Fibroblast of lung (primary cell): ENCODE measurements around the gene PROM2. TPM values are rescaled to one million over a fixed set of nuclear protein-coding genes. Genes with fewer than 3 reads are reported as not detected.

Experiments
- DNase-seq, 2 donors: peaks; one replicate each; pipeline versions ENCODE4 v3.0.0 to v3.0.0-alpha.2; 2010; ENCODE audit warnings: low read depth in 2 of 2
- H2AFZ ChIP-seq: 2 replicates; pipeline ENCODE4 v1.5.1; 2012; ENCODE audit warnings: low read length, control low read depth, inconsistent platforms
- H3K27ac ChIP-seq: 2 replicates; pipeline ENCODE4 v1.5.1; 2011; ENCODE audit warnings: low read length, control low read depth; ENCODE audit not compliant: insufficient read depth
- H3K27me3 ChIP-seq: 2 replicates; pipeline ENCODE4 v1.5.1; 2011; ENCODE audit warnings: mild to moderate bottlenecking, low read length; ENCODE audit not compliant: control insufficient read depth, insufficient read depth
- H3K36me3 ChIP-seq: 2 replicates; pipeline ENCODE4 v1.5.1; 2011; ENCODE audit warnings: low read length; ENCODE audit not compliant: control insufficient read depth, insufficient read depth
- H3K4me1 ChIP-seq: 2 replicates; pipeline ENCODE4 v1.5.1; 2011; ENCODE audit warnings: low read length; ENCODE audit not compliant: control insufficient read depth, insufficient read depth; ENCODE audit errors: extremely low read depth
- H3K4me2 ChIP-seq: 2 replicates; pipeline ENCODE4 v1.5.1; 2011; ENCODE audit warnings: low read length, control low read depth; ENCODE audit not compliant: insufficient read depth; ENCODE audit errors: extremely low read depth
- H3K4me3 ChIP-seq, 4 experiments: fragments of 200-600 bp in 1 of 4; sonication (generic) in 1 of 4; replicated peaks in 1 of 4; 2 replicates each; pipeline ENCODE4 v1.5.1; 2011 to 2016; ENCODE audit warnings: low read length in 4 of 4, low read depth in 3 of 4, mild to moderate bottlenecking in 3 of 4, control low read depth in 2 of 4, inconsistent platforms in 1 of 4, mixed read lengths in 1 of 4; ENCODE audit not compliant: insufficient read depth in 1 of 4; ENCODE audit errors: control extremely low read depth in 1 of 4
- H3K79me2 ChIP-seq: 2 replicates; pipeline ENCODE4 v1.5.1; 2012; ENCODE audit warnings: mild to moderate bottlenecking, low read length, inconsistent platforms; ENCODE audit not compliant: control insufficient read depth, insufficient read depth
- H3K9ac ChIP-seq: 2 replicates; pipeline ENCODE4 v1.5.1; 2011; ENCODE audit warnings: mild to moderate bottlenecking, low read length, control low read depth; ENCODE audit not compliant: insufficient read depth
- H3K9me3 ChIP-seq: 2 replicates; pipeline ENCODE4 v1.5.1; 2012; ENCODE audit warnings: low read depth, low read length; ENCODE audit not compliant: control insufficient read depth, insufficient read depth
- H4K20me1 ChIP-seq: 2 replicates; pipeline ENCODE4 v1.5.1; 2011; ENCODE audit warnings: low read length; ENCODE audit not compliant: control insufficient read depth, insufficient read depth; ENCODE audit errors: extremely low read depth
- EZH2 ChIP-seq: IDR thresholded peaks from 2 replicates; pipeline ENCODE4 v1.5.1; 2012; ENCODE audit warnings: low read length, control low read depth, mild to moderate bottlenecking; ENCODE audit errors: missing control alignments
- polyA plus RNA-seq, 2 donors: library from polyadenylated mRNA; depleted of rRNA in 1 of 2; stranded (reverse) in 1 of 2; unstranded in 1 of 2; fragments of >200 nt; gene quantifications; 2 replicates each; pipeline ENCODE4 v1.2.1, GENCODE V29; 2011 to 2012; ENCODE audit warnings: missing spikeins in 1 of 2
- total RNA-seq: library from RNA; depleted of rRNA; stranded (reverse); fragments of >200 nt; gene quantifications from 2 replicates; pipeline ENCODE4 v1.2.1, GENCODE V29; 2014
- TF ChIP-seq, protein P1 (sequence below), 2 donors: IDR thresholded peaks in 1 of 2; conservative IDR thresholded peaks in 1 of 2; 1 replicate in 1 of 2; 2 replicates in 1 of 2; pipeline ENCODE4 v1.5.1; 2011 to 2012; ENCODE audit warnings: low read length in 2 of 2, control low read depth in 1 of 2, inconsistent platforms in 1 of 2, low read depth in 1 of 2, mild to moderate bottlenecking in 1 of 2

PROM2 gene
- total and polyA plus RNA-seq, 2 donors (not counting 1 experiment from before 2014, with no cell fraction given): 0.05 to 0.33 TPM

DNA sequence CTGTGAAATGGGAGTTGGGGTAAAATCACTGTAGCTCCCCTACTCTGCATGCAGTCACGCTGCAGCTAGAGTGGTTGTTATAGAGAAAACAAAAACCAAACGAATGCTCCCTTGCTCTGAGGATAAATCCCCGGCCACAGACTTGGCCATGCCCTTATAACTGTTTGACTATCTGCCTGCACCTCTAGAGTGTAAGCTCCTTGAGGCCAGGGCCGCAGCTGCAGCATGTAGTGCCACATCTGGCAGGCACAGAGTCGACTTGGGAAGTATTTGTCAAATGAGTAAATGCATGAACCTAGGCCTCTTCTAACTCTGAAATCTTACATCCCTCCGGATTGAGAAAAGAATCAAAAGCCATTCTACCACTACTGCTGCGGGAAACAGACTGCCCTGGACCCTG lies 58.8 kb downstream of the PROM2 start:
- Histone ChIP-seq H3K36me3 (no peaks in the 10 kb centered on the region), H3K9ac (no peak overlapping the region), H3K4me3 (no peak overlapping the region), H3K27ac (no peak overlapping the region), H3K79me2 (no peaks in the 10 kb centered on the region), H3K9me3 (no peaks in the 10 kb centered on the region), H3K27me3 (peaks cover 7% of the 10 kb centered on the region), H3K4me2 (no peak overlapping the region), H3K4me1 (no peaks in the 10 kb centered on the region), H2AFZ (no peak overlapping the region), H4K20me1 (no peaks in the 10 kb centered on the region)
- DNase-seq: no peak
- TF ChIP-seq, protein P1, sequence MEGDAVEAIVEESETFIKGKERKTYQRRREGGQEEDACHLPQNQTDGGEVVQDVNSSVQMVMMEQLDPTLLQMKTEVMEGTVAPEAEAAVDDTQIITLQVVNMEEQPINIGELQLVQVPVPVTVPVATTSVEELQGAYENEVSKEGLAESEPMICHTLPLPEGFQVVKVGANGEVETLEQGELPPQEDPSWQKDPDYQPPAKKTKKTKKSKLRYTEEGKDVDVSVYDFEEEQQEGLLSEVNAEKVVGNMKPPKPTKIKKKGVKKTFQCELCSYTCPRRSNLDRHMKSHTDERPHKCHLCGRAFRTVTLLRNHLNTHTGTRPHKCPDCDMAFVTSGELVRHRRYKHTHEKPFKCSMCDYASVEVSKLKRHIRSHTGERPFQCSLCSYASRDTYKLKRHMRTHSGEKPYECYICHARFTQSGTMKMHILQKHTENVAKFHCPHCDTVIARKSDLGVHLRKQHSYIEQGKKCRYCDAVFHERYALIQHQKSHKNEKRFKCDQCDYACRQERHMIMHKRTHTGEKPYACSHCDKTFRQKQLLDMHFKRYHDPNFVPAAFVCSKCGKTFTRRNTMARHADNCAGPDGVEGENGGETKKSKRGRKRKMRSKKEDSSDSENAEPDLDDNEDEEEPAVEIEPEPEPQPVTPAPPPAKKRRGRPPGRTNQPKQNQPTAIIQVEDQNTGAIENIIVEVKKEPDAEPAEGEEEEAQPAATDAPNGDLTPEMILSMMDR (conservative IDR thresholded peaks at IDR 0.05 in 1 of 2, IDR thresholded peaks at IDR 0.05 in 1 of 2; ENCODE audit: low read depth in 1 of 2, low read length in 2 of 2): no peak
- no peak for TF ChIP-seq EZH2

DNA sequence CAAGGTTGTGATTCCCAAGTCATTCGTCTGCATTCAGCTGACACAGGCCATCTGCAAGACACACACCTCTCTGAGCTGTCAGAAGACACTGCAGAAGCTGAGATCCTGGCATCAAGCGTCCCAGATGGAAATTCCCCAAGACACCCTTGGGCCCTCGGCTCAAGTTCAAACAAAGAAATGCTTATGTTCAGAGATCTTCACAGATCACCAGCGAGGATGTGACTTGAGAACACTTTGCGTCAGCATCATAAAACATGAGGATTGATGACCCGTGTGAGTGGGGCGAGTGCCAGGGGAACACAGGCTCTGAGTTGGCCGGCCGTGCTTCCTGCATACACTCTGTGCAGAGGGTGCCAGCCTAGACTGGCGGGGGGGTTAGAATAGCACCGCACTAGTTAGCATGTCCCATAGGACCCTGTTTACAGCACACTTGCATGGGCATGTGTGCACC lies 59.7 kb downstream of the PROM2 start:
- DNase-seq: peak; percentile 89 to 98
- no peak overlapping the region for H2AFZ ChIP-seq
- H3K9me3 ChIP-seq: no peaks in the 10 kb centered on the region
- no peak overlapping the region for H3K9ac ChIP-seq
- H3K27me3 ChIP-seq: peaks cover 10% of the 10 kb centered on the region
- H3K4me3 ChIP-seq: no peak overlapping the region
- H3K4me2 ChIP-seq: no peak overlapping the region
- H4K20me1 ChIP-seq: no peaks in the 10 kb centered on the region
- H3K79me2 ChIP-seq: no peaks in the 10 kb centered on the region
- H3K36me3 ChIP-seq: no peaks in the 10 kb centered on the region
- no peak for TF ChIP-seq EZH2
- TF ChIP-seq, protein P1 (conservative IDR thresholded peaks at IDR 0.05 in 1 of 2, IDR thresholded peaks at IDR 0.05 in 1 of 2; ENCODE audit: low read depth in 1 of 2, low read length in 2 of 2): no peak
- H3K27ac ChIP-seq: no peak overlapping the region
- no peaks in the 10 kb centered on the region for H3K4me1 ChIP-seq

DNA sequence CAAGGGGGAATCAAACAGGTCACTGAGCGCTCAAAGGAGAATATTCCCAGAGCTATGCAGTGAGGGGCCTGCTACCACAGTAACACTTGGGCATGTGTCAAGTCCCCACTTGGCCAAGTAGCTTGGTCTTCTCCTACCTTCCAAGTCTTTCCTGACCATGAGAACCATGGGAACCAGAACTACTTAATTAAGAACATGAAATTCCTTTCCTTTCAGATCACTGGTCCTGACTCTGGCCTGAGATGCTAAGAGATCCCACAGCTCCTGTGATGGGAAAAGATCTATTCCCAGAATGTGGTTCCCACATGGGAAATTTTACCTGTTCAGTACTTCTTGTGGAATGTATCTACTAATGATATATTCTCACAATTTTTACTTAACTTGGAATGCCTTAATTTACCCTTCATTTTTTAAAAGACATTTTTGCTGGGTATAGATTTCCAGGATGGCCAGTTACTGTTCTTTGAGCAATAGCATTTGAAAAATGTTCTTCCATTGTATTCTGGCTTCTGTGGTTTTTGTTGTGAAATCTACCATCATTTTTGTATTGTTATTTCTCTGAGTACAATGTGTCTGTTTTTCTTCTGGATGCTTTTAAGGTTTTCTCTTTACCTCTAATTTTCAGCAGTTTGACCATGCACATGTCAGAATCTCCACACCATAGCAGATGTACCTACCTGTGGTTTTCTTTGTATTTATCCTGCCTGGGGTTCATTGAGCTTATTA lies 60.8 kb downstream of the PROM2 start:
- peaks cover 10% of the 10 kb centered on the region for H3K27me3 ChIP-seq
- DNase-seq: peak in 1 of 2 donors; percentile 47
- no peaks in the 10 kb centered on the region for H3K79me2 ChIP-seq
- H3K4me2 ChIP-seq: no peak overlapping the region
- H4K20me1 ChIP-seq: no peaks in the 10 kb centered on the region
- no peak overlapping the region for H3K27ac ChIP-seq
- H3K9me3 ChIP-seq: no peaks in the 10 kb centered on the region
- H2AFZ ChIP-seq: no peak overlapping the region
- no peak overlapping the region for H3K4me3 ChIP-seq
- H3K9ac ChIP-seq: no peak overlapping the region
- no peak for TF ChIP-seq EZH2
- TF ChIP-seq, protein P1 (conservative IDR thresholded peaks at IDR 0.05 in 1 of 2, IDR thresholded peaks at IDR 0.05 in 1 of 2; ENCODE audit: low read depth in 1 of 2, low read length in 2 of 2): no peak
- no peaks in the 10 kb centered on the region for H3K36me3 ChIP-seq
- no peaks in the 10 kb centered on the region for H3K4me1 ChIP-seq
